OCI-LY3 (cell line): ENCODE data around the gene AKAP12.
"Not testable (repeated sequence)": the region's sequence is repeated elsewhere in the genome, so short reads cannot be mapped to it uniquely, and the experiment has no call there.

Experiments used
- H2AFZ ChIP-seq: fragments of 200-600, 300-600 bp; shearing (Covaris generic); 2 replicates; pipeline ENCODE4 v1.6.0; 2014; ENCODE audit warnings: antibody characterized with exemption, low read depth, low read length
- H3K27ac ChIP-seq: fragments of 200-600, 300-600 bp; sonication (generic); 2 replicates; pipeline ENCODE4 v1.5.1; 2014; ENCODE audit warnings: mild to moderate bottlenecking, low read length, moderate library complexity, mixed read lengths
- H3K27me3 ChIP-seq: fragments of 200-600, 300-600 bp; sonication (generic); 2 replicates; pipeline ENCODE4 v1.6.1; 2014; ENCODE audit warnings: low read depth, low read length, mixed read lengths
- H3K36me3 ChIP-seq: fragments of 200-600, 300-600 bp; sonication (generic); replicated peaks from 2 replicates; pipeline ENCODE3; 2014; ENCODE audit warnings: low read depth, low read length, mixed read lengths
- H3K4me1 ChIP-seq: fragments of 300-600, 200-600 bp; sonication (generic); 2 replicates; pipeline ENCODE4 v1.6.1; 2014; ENCODE audit warnings: low read length, mixed read lengths
- H3K4me2 ChIP-seq: fragments of 200-600, 300-600 bp; sonication (generic); 2 replicates; pipeline ENCODE4 v1.6.1; 2014; ENCODE audit warnings: low read length, mixed read lengths
- H3K4me3 ChIP-seq: fragments of 300-600, 200-600 bp; sonication (generic); 2 replicates; pipeline ENCODE4 v1.5.1; 2014; ENCODE audit warnings: antibody characterized with exemption, mild to moderate bottlenecking, low read length, moderate library complexity
- H3K79me2 ChIP-seq: fragments of 300-600, 200-600 bp; shearing (Covaris generic); 2 replicates; pipeline ENCODE4 v1.6.1; 2014; ENCODE audit warnings: mild to moderate bottlenecking, low read length, mixed read lengths
- H3K9ac ChIP-seq: fragments of 300-600, 200-600 bp; shearing (Covaris generic); 2 replicates; pipeline ENCODE4 v1.6.0; 2014; ENCODE audit warnings: mild to moderate bottlenecking, low read length, moderate library complexity
- H3K9me3 ChIP-seq: fragments of 200-600, 300-600 bp; shearing (Covaris generic); 2 replicates; pipeline ENCODE4 v1.6.1; 2014; ENCODE audit warnings: low read length, mixed read lengths; ENCODE audit not compliant: insufficient read depth
- H4K20me1 ChIP-seq: fragments of 200-600, 300-600 bp; sonication (generic); 2 replicates; pipeline ENCODE4 v1.6.1; 2016; ENCODE audit warnings: low read length, mixed read lengths; ENCODE audit not compliant: insufficient read depth
- EZH2phosphoT487 ChIP-seq: fragments of 200-600 bp; shearing (Covaris generic); IDR thresholded peaks from 2 replicates; pipeline ENCODE4 v1.6.1; 2018; ENCODE audit warnings: antibody characterized with exemption, mixed run types, low read depth
- TF ChIP-seq, protein P1 (sequence below): fragments of 200-600, 300-600 bp; sonication (generic); IDR thresholded peaks from 2 replicates; pipeline ENCODE4 v1.5.1; 2014; ENCODE audit warnings: antibody characterized with exemption, low read length, low read depth

The AKAP12 gene

GRCh38 chr6:151381722-151382121 is 142.0 kb downstream of the AKAP12 start:
- Histone ChIP-seq H2AFZ (no peak overlapping the region), H3K9ac (no peak overlapping the region), H3K27ac (no peak overlapping the region), H4K20me1 (0 out of 2 replicates have a peak, but pooled peaks cover 8% of the 10 kb centered on the region), H3K4me1 (peaks cover 11% of the 10 kb centered on the region), H3K4me2 (no peak overlapping the region), H3K36me3 (peaks cover 5% of the 10 kb centered on the region), H3K79me2 (peaks cover 81% of the 10 kb centered on the region), H3K27me3 (no peaks in the 10 kb centered on the region), H3K4me3 (no peak overlapping the region), H3K9me3 (no peaks in the 10 kb centered on the region)
- TF ChIP-seq, protein P1, sequence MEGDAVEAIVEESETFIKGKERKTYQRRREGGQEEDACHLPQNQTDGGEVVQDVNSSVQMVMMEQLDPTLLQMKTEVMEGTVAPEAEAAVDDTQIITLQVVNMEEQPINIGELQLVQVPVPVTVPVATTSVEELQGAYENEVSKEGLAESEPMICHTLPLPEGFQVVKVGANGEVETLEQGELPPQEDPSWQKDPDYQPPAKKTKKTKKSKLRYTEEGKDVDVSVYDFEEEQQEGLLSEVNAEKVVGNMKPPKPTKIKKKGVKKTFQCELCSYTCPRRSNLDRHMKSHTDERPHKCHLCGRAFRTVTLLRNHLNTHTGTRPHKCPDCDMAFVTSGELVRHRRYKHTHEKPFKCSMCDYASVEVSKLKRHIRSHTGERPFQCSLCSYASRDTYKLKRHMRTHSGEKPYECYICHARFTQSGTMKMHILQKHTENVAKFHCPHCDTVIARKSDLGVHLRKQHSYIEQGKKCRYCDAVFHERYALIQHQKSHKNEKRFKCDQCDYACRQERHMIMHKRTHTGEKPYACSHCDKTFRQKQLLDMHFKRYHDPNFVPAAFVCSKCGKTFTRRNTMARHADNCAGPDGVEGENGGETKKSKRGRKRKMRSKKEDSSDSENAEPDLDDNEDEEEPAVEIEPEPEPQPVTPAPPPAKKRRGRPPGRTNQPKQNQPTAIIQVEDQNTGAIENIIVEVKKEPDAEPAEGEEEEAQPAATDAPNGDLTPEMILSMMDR: no peak
- TF ChIP-seq EZH2phosphoT487: no peak

GRCh38 chr6:151382631-151383030 is 142.9 kb downstream of the AKAP12 start:
- H2AFZ ChIP-seq, H3K4me1 ChIP-seq, H3K9ac ChIP-seq, H3K27ac ChIP-seq, H3K4me2 ChIP-seq, H4K20me1 ChIP-seq, H3K9me3 ChIP-seq, H3K27me3 ChIP-seq, H3K36me3 ChIP-seq, H3K4me3 ChIP-seq: not testable (repeated sequence)
- H3K79me2 ChIP-seq: peaks cover 84% of the 10 kb centered on the region

GRCh38 chr6:151384151-151384550 is 144.4 kb downstream of the AKAP12 start:
- H3K36me3 ChIP-seq: peaks cover 5% of the 10 kb centered on the region
- H3K27me3 ChIP-seq: no peaks in the 10 kb centered on the region
- peaks cover 84% of the 10 kb centered on the region for H3K79me2 ChIP-seq
- 0 out of 2 replicates have a peak, but pooled peaks cover 6% of the 10 kb centered on the region for H4K20me1 ChIP-seq
- no peak overlapping the region for H3K4me2 ChIP-seq
- H3K4me1 ChIP-seq: peaks cover 15% of the 10 kb centered on the region
- H3K9ac ChIP-seq: no peak overlapping the region
- H2AFZ ChIP-seq: no peak overlapping the region
- H3K9me3 ChIP-seq: no peaks in the 10 kb centered on the region
- H3K27ac ChIP-seq: no peak overlapping the region
- TF ChIP-seq EZH2phosphoT487: no peak
- TF ChIP-seq, protein P1: no peak
- no peak overlapping the region for H3K4me3 ChIP-seq

DNA sequence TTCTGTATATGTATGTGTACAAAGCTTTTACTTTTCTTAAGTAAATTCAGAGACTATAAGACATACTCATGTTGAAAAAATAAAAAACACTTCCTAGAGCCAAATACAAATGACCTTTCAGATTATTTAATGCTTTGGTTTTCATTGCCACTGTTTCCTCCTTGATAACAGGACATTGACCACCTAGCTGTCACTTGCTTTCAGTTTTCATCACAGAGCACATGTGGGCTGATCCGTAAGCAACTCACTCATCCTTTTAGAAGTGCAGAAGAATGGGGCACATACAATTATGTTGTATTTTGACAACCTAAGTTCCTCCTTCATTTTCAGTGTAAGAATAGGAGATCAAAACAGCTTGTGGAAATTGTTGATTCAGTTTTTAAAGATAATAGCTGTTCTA is 145.4 kb downstream of the AKAP12 start:
- no peaks in the 10 kb centered on the region for H3K27me3 ChIP-seq
- H3K4me3 ChIP-seq: no peak overlapping the region
- no peak for TF ChIP-seq EZH2phosphoT487
- TF ChIP-seq, protein P1: no peak
- H3K9ac ChIP-seq: no peak overlapping the region
- H3K4me1 ChIP-seq: peaks cover 15% of the 10 kb centered on the region
- H2AFZ ChIP-seq: no peak overlapping the region
- H3K4me2 ChIP-seq: no peak overlapping the region
- H3K36me3 ChIP-seq: peaks cover 5% of the 10 kb centered on the region
- H4K20me1 ChIP-seq: 0 out of 2 replicates have a peak, but pooled peaks cover 6% of the 10 kb centered on the region
- H3K9me3 ChIP-seq: no peaks in the 10 kb centered on the region
- peaks cover 80% of the 10 kb centered on the region for H3K79me2 ChIP-seq
- H3K27ac ChIP-seq: no peak overlapping the region
